ENCODE results near the gene ENPP3. TPM values are rescaled to one million over a fixed set of nuclear protein-coding genes. Genes with fewer than 3 reads are reported as not detected.

ENPP3 gene
- polyA plus RNA-seq, 3 donors, result 6.3 to 11.6 (median 8.7) TPM

- DNase-seq (ENCODE audit: extremely low read depth in 1 of 11, low read depth in 9 of 11, low spot score in 4 of 11), result no peak
Measured at GRCh38 chr6:131754715-131755567, 117.8 kb downstream of the ENPP3 start.

GRCh38 chr6:131755597-131755996 is 118.5 kb downstream of the ENPP3 start:
- DNase-seq (ENCODE audit: extremely low read depth in 1 of 11, low read depth in 9 of 11, low spot score in 4 of 11), result no peak

GRCh38 chr6:131756039-131756438 is 118.9 kb downstream of the ENPP3 start:
- no peak for DNase-seq (ENCODE audit: extremely low read depth in 1 of 11, low read depth in 9 of 11, low spot score in 4 of 11)

GRCh38 chr6:131758920-131759319 is 121.8 kb downstream of the ENPP3 start:
- no peak for DNase-seq (ENCODE audit: extremely low read depth in 1 of 11, low read depth in 9 of 11, low spot score in 4 of 11)

- DNase-seq (ENCODE audit: extremely low read depth in 1 of 11, low read depth in 9 of 11, low spot score in 4 of 11), result no peak
Measured at GRCh38 chr6:131761060-131761761, 124.1 kb downstream of the ENPP3 start.

GRCh38 chr6:131761762-131762067 is 124.6 kb downstream of the ENPP3 start:
- no peak for DNase-seq (ENCODE audit: extremely low read depth in 1 of 11, low read depth in 9 of 11, low spot score in 4 of 11)

- DNase-seq (ENCODE audit: extremely low read depth in 1 of 11, low read depth in 9 of 11, low spot score in 4 of 11), result no peak
Measured at GRCh38 chr6:131762984-131763383, 125.9 kb downstream of the ENPP3 start.

- DNase-seq (ENCODE audit: extremely low read depth in 1 of 11, low read depth in 9 of 11, low spot score in 4 of 11), result no peak
Measured at GRCh38 chr6:131763749-131764148, 126.6 kb downstream of the ENPP3 start.

- no peak for DNase-seq (ENCODE audit: extremely low read depth in 1 of 11, low read depth in 9 of 11, low spot score in 4 of 11)
Measured at GRCh38 chr6:131764350-131764749, 127.2 kb downstream of the ENPP3 start.

GRCh38 chr6:131765081-131765803 is 128.1 kb downstream of the ENPP3 start:
- no peak for DNase-seq (ENCODE audit: extremely low read depth in 1 of 11, low read depth in 9 of 11, low spot score in 4 of 11)

- no peak for DNase-seq (ENCODE audit: extremely low read depth in 1 of 11, low read depth in 9 of 11, low spot score in 4 of 11)
Measured at GRCh38 chr6:131765804-131766135, 128.7 kb downstream of the ENPP3 start.

- no peak for DNase-seq (ENCODE audit: extremely low read depth in 1 of 11, low read depth in 9 of 11, low spot score in 4 of 11)
Measured at GRCh38 chr6:131766631-131767030, 129.5 kb downstream of the ENPP3 start.

GRCh38 chr6:131768964-131769363 is 131.9 kb downstream of the ENPP3 start:
- no peak for DNase-seq (ENCODE audit: extremely low read depth in 1 of 11, low read depth in 9 of 11, low spot score in 4 of 11)

- DNase-seq (ENCODE audit: extremely low read depth in 1 of 11, low read depth in 9 of 11, low spot score in 4 of 11), result no peak
Measured at GRCh38 chr6:131769385-131770141, 132.5 kb downstream of the ENPP3 start.

GRCh38 chr6:131770776-131771175 is 133.7 kb downstream of the ENPP3 start:
- no peak for DNase-seq (ENCODE audit: extremely low read depth in 1 of 11, low read depth in 9 of 11, low spot score in 4 of 11)

- no peak for DNase-seq (ENCODE audit: extremely low read depth in 1 of 11, low read depth in 9 of 11, low spot score in 4 of 11)
Measured at GRCh38 chr6:131773284-131773950, 136.3 kb downstream of the ENPP3 start.

- DNase-seq (ENCODE audit: extremely low read depth in 1 of 11, low read depth in 9 of 11, low spot score in 4 of 11), result no peak
Measured at GRCh38 chr6:131775886-131776285, 138.8 kb downstream of the ENPP3 start.

GRCh38 chr6:131776985-131777384 is 139.9 kb downstream of the ENPP3 start:
- DNase-seq (ENCODE audit: extremely low read depth in 1 of 11, low read depth in 9 of 11, low spot score in 4 of 11), result no peak

- no peak for DNase-seq (ENCODE audit: extremely low read depth in 1 of 11, low read depth in 9 of 11, low spot score in 4 of 11)
Measured at GRCh38 chr6:131778169-131778568, 141.1 kb downstream of the ENPP3 start.

Measured in renal cortex interstitium (tissue), 11 donors.